Measurements from ENCODE around the gene PCDH9.

PCDH9 gene

DNA sequence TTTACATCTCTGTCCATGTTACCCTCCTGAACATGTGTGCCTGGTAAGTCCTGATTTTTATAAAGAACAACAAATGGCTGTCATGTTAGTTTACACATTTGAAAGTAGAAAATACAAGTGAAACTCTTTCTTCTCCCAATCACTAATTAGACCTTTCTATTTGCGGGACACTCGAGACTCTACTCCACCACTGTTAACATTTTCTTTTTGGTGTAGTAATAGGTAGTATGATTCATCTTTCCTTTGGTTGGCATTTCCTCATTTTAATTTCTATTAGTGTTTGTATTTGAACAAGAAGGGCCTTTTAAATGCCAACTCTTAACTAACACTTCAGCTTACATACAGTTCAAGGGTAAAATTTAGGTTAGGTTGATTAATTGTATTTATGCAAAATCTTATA lies 371.1 kb downstream of the PCDH9 start:
- H3K9me3 ChIP-seq = no peaks in the 10 kb centered on the region
- H4K20me1 ChIP-seq = no peaks in the 10 kb centered on the region
- peaks cover 5% of the 10 kb centered on the region; the same call in 1 of the 2 replicates for H3K4me1 ChIP-seq
- TF ChIP-seq Cebpa-rat (IDR thresholded peaks at IDR 0.05) = no peak
- no peaks in the 10 kb centered on the region for H3K36me3 ChIP-seq
- no peak overlapping the region for H3K9ac ChIP-seq
- no peak overlapping the region for H3K27ac ChIP-seq
- no peaks in the 10 kb centered on the region for H3K27me3 ChIP-seq
- H3K4me3 ChIP-seq = no peak overlapping the region
- no peak overlapping the region for H3K4me2 ChIP-seq

DNA sequence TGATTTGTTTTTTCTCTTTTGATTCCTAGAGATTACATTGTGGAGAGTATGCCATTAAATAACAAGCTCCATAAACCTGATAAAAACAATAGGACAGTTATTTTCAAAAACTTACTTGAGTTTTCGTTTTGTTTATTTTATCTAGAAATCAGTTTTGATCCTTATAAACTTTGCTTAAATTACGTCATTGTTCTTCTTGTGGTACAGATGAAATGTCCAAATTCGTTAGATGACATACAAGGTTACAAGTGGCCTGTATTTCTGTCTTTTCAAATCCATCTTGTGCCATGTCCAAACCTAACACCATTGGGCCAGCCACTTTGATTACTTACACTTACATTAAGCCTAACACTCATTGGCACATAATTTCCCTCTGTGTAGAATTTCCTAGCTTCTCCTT lies 372.0 kb downstream of the PCDH9 start:
- H3K4me1 ChIP-seq = peaks cover 5% of the 10 kb centered on the region; the same call in 1 of the 2 replicates
- no peak overlapping the region for H3K4me2 ChIP-seq
- no peak for TF ChIP-seq Cebpa-rat (IDR thresholded peaks at IDR 0.05)
- no peak overlapping the region for H3K9ac ChIP-seq
- no peaks in the 10 kb centered on the region for H4K20me1 ChIP-seq
- no peaks in the 10 kb centered on the region for H3K36me3 ChIP-seq
- H3K9me3 ChIP-seq = no peaks in the 10 kb centered on the region
- no peak overlapping the region for H3K4me3 ChIP-seq
- no peaks in the 10 kb centered on the region for H3K27me3 ChIP-seq
- no peak overlapping the region for H3K27ac ChIP-seq

DNA sequence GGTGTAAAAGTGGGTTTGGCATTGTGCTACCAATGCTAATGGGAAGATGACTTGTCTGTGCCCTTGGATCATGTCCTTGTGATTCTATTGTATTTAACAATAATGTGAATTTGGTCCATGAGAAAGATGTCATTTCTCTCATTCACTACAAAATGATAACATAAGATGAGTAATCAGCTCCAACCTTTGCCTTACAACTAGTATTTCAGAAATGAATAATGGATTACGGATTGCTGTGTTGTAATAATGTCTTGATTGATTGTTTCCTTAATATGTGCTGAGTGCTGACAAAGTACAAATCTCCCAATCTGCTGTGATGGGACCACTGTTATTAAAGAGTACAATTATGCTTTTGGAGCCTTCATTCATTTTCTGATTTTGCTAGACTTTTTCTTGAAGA lies 375.0 kb downstream of the PCDH9 start:
- H3K4me2 ChIP-seq = no peak overlapping the region
- no peaks in the 10 kb centered on the region for H3K27me3 ChIP-seq
- H3K36me3 ChIP-seq = no peaks in the 10 kb centered on the region
- peaks cover 5% of the 10 kb centered on the region; the same call in 1 of the 2 replicates for H3K4me1 ChIP-seq
- no peaks in the 10 kb centered on the region for H4K20me1 ChIP-seq
- TF ChIP-seq Cebpa-rat (IDR thresholded peaks at IDR 0.05) = no peak
- no peak overlapping the region for H3K27ac ChIP-seq
- H3K4me3 ChIP-seq = no peak overlapping the region
- H3K9me3 ChIP-seq = no peaks in the 10 kb centered on the region
- no peak overlapping the region for H3K9ac ChIP-seq

DNA sequence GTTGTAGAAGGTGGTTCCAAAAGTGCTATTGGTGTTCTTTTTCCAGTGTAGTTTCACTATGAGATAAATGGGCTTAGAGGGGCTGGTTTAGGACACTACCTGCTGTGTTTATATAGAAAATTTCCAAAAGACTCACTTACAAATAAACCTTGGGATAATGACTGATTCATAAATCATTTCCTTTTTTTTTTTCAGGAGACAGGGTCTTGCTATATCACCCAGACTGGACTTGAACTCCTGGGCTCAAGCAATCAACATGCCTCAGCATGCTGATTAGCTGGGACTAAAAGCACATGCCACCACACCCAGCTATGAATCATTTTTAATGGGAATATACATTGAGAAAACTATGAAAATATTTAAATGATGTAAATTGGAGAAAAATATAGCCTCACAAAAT lies 376.6 kb downstream of the PCDH9 start:
- no peak overlapping the region for H3K4me3 ChIP-seq
- H3K27me3 ChIP-seq = no peaks in the 10 kb centered on the region
- no peak overlapping the region for H3K27ac ChIP-seq
- H3K4me2 ChIP-seq = no peak overlapping the region
- H4K20me1 ChIP-seq = no peaks in the 10 kb centered on the region
- no peak overlapping the region for H3K9ac ChIP-seq
- no peaks in the 10 kb centered on the region for H3K9me3 ChIP-seq
- no peak for TF ChIP-seq Cebpa-rat (IDR thresholded peaks at IDR 0.05)
- no peaks in the 10 kb centered on the region for H3K36me3 ChIP-seq
- peaks cover 5% of the 10 kb centered on the region; the same call in 1 of the 2 replicates for H3K4me1 ChIP-seq

DNA sequence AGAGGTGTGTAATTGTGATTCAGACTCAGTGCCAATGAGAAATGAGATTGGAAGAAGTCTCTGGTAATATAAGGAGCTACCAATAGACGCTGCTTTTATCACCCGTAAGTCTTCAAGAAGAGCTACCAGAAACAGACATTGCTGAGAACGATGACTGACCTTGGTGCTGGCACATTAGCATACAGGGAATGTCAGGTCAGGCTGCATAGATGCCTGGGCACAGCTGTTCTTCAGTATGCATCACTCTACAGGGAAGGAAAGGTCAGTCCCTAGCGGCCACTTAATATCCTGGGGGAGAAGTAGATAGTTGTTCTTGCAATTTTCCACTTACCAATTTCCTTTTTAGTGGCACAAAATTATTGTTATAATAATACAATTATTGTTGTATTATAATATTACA lies 380.4 kb downstream of the PCDH9 start:
- Histone ChIP-seq H3K4me1 (no peaks in the 10 kb centered on the region), H3K4me3 (no peak overlapping the region), H3K27ac (no peak overlapping the region), H3K4me2 (no peak overlapping the region), H4K20me1 (no peaks in the 10 kb centered on the region), H3K36me3 (no peaks in the 10 kb centered on the region), H3K9me3 (peaks cover 5% of the 10 kb centered on the region; the same call in 1 of the 2 replicates), H3K27me3 (no peaks in the 10 kb centered on the region), H3K9ac (no peak overlapping the region)
- no peak for TF ChIP-seq Cebpa-rat (IDR thresholded peaks at IDR 0.05)

DNA sequence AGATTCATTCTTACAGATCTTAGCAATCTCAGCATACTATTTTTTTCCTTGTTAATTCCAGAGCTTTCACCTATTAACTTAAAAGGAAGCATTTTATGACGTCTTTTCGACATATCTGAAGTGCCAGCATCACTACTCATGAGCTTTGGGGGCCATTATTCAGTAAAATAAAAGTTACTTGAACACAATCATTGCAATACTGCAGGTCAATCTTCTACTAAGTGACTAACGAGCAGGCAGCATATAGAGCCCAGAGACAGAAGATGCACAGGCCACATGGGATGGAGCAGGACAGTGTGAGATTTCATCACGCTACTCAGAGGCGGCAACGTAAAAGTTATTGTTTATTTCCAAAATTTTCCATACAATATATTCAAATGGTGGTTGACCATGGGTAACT lies 382.6 kb downstream of the PCDH9 start:
- H3K36me3 ChIP-seq = no peaks in the 10 kb centered on the region
- H3K4me2 ChIP-seq = no peak overlapping the region
- H3K27me3 ChIP-seq = no peaks in the 10 kb centered on the region
- no peaks in the 10 kb centered on the region for H4K20me1 ChIP-seq
- H3K4me3 ChIP-seq = no peak overlapping the region
- no peak overlapping the region for H3K9ac ChIP-seq
- no peak overlapping the region for H3K27ac ChIP-seq
- no peak for TF ChIP-seq Cebpa-rat (IDR thresholded peaks at IDR 0.05)
- peaks cover 5% of the 10 kb centered on the region; the same call in 1 of the 2 replicates for H3K9me3 ChIP-seq
- no peaks in the 10 kb centered on the region for H3K4me1 ChIP-seq

DNA sequence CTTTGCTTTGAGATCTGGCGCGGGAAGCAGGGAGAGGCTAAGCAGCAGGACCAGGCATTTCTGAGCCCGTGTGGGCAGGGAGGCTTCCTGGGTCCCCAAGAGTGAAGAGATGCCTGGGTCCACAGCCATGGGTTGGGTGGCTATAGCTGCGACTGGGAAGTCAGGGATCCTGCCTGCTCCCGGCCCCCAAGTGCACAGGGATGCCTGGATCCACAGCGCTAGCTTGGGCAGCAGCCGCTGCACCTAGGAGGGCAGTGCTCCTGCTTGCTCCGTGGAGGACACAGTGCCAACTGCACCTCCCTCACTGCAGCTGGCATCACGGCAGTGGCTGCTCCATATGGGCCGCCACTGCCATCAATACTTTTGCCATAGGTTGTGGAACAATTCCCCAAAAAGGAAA lies 384.7 kb downstream of the PCDH9 start:
- no peaks in the 10 kb centered on the region for H4K20me1 ChIP-seq
- H3K9me3 ChIP-seq = peaks cover 5% of the 10 kb centered on the region; the same call in 1 of the 2 replicates
- no peak overlapping the region for H3K27ac ChIP-seq
- no peaks in the 10 kb centered on the region for H3K27me3 ChIP-seq
- no peak overlapping the region for H3K9ac ChIP-seq
- no peak overlapping the region for H3K4me3 ChIP-seq
- TF ChIP-seq Cebpa-rat (IDR thresholded peaks at IDR 0.05) = no peak
- no peaks in the 10 kb centered on the region for H3K36me3 ChIP-seq
- no peak overlapping the region for H3K4me2 ChIP-seq
- H3K4me1 ChIP-seq = no peaks in the 10 kb centered on the region

DNA sequence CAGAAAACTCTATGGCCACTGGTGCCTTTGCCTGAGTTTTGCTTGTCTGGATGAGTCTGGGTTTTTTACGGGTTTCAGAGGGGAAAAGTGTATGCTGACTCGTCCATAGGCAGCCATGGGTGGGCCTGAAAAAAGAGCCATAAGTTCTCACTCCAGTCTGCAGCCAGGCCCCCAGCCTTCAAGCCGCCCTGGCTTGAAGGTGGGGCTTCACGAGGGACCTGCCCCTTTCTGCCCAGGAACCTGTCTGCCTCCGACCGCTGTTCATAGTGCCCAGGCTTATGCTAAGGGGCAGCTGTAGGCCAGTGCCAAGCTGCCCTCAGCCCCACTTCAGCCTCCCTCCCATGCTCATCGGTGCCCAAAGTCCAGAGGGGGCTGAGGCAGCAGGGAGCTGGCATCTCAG lies 385.2 kb downstream of the PCDH9 start:
- TF ChIP-seq Cebpa-rat (IDR thresholded peaks at IDR 0.05) = no peak
- no peak overlapping the region for H3K27ac ChIP-seq
- no peak overlapping the region for H3K9ac ChIP-seq
- H3K4me1 ChIP-seq = no peaks in the 10 kb centered on the region
- no peak overlapping the region for H3K4me3 ChIP-seq
- no peaks in the 10 kb centered on the region for H4K20me1 ChIP-seq
- peaks cover 5% of the 10 kb centered on the region; the same call in 1 of the 2 replicates for H3K9me3 ChIP-seq
- no peaks in the 10 kb centered on the region for H3K36me3 ChIP-seq
- H3K4me2 ChIP-seq = no peak overlapping the region
- no peaks in the 10 kb centered on the region for H3K27me3 ChIP-seq

DNA sequence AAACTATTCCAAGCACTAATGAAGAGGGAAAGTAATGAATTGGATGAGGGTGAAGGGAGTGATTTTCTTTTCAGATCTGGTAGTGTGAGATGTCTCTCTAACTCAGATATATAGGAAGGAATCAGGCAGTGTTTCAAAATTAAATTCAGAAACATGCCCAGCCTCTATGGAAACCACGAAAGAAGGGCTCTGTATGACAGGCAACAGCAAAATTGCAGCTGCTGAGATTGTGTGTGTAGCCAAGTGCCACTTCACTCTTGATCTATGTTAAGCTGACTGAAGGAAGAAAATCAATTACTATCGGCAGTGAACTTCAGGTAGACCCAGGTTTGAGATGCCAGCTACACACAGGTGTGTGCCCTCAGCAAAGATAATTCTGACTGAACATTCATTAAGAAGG lies 387.4 kb downstream of the PCDH9 start:
- no peak overlapping the region for H3K27ac ChIP-seq
- peaks cover 5% of the 10 kb centered on the region; the same call in 1 of the 2 replicates for H3K9me3 ChIP-seq
- H3K27me3 ChIP-seq = no peaks in the 10 kb centered on the region
- no peak overlapping the region for H3K4me2 ChIP-seq
- H3K9ac ChIP-seq = no peak overlapping the region
- H3K4me3 ChIP-seq = no peak overlapping the region
- H3K4me1 ChIP-seq = peaks cover 4% of the 10 kb centered on the region
- no peaks in the 10 kb centered on the region for H3K36me3 ChIP-seq
- TF ChIP-seq Cebpa-rat (IDR thresholded peaks at IDR 0.05) = no peak
- no peaks in the 10 kb centered on the region for H4K20me1 ChIP-seq

DNA sequence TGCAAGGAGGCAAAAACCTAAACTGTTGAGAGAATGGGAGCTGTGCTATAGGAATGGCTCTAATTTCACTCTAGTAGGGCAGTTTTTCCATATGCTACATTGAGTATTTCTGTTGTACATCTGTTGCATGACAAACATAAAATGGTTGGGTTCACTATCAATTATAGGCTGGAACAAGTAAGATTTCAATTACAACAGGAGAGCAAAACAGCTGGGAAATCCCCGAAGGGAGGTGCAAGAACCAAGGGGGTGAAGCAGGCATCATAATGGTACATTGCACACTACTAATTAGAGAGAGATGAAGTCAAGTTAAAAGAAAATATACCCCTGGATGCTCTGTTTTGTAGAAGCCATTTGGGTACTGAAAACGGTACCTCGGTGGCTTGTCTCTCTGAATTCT lies 389.5 kb downstream of the PCDH9 start:
- Histone ChIP-seq H3K4me3 (no peak overlapping the region), H3K9ac (no peak overlapping the region), H3K4me1 (peaks cover 16% of the 10 kb centered on the region), H3K4me2 (no peak overlapping the region), H3K36me3 (no peaks in the 10 kb centered on the region), H3K27ac (no peak overlapping the region), H4K20me1 (no peaks in the 10 kb centered on the region), H3K9me3 (peaks cover 5% of the 10 kb centered on the region; the same call in 1 of the 2 replicates), H3K27me3 (no peaks in the 10 kb centered on the region)
- no peak for TF ChIP-seq Cebpa-rat (IDR thresholded peaks at IDR 0.05)

DNA sequence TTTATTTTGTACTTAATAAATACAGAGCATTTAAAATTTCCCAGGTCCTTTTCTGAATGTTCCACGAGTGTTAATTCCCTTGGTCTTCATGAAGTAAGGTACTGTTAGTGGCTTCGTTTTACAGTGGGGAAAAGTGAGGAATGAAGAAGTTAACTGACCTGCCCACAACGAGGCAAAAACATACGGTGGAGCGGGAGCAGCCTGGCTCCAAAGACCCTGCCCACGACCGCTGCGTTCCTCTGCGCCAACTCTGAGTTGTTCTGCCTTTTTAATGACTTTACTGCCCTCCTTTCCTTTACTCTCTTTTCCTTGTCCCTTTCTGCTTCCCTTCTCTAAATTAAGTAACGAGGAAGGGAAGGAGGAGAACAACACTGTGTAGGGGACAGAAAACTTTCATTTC lies 392.9 kb downstream of the PCDH9 start:
- H3K4me3 ChIP-seq = 0 out of 2 replicates have a peak overlapping the region, but pooled peaks have one; percentile 1
- H3K4me1 ChIP-seq = peaks cover 16% of the 10 kb centered on the region
- H3K27ac ChIP-seq = peak overlapping the region; percentile 4; the same call in 1 of the 2 replicates
- no peak for TF ChIP-seq Cebpa-rat (IDR thresholded peaks at IDR 0.05)
- peak overlapping the region; percentile 21; the same call in 1 of the 2 replicates for H3K9ac ChIP-seq
- no peaks in the 10 kb centered on the region for H4K20me1 ChIP-seq
- no peaks in the 10 kb centered on the region for H3K36me3 ChIP-seq
- 0 out of 2 replicates have a peak, but pooled peaks cover 4% of the 10 kb centered on the region for H3K9me3 ChIP-seq
- H3K4me2 ChIP-seq = peak overlapping the region; percentile 62
- H3K27me3 ChIP-seq = no peaks in the 10 kb centered on the region

Data from BLaER1 (cell line).